SHP77 (cell line): ENCODE measurements around the gene COG7.
"Not testable (repeated sequence)": the region's sequence is repeated elsewhere in the genome, so short reads cannot be mapped to it uniquely, and the experiment has no call there.

ENCODE experiments used
- DNase-seq, 2 experiments: peaks; one replicate each; lab custom pipeline; 2025; lab: John Stamatoyannopoulos, UW

The COG7 gene

GRCh38 chr16:23385441-23385840, 67.5 kb downstream of the COG7 start:
- no peak for DNase-seq

- no peak for DNase-seq
Measured at GRCh38 chr16:23384878-23385277, 68.1 kb downstream of the COG7 start.

- DNase-seq: no peak
Measured at GRCh38 chr16:23383881-23384280, 69.1 kb downstream of the COG7 start.

- DNase-seq: no peak
Measured at GRCh38 chr16:23382279-23382678, 70.7 kb downstream of the COG7 start.

- not testable (repeated sequence) for DNase-seq
Measured at GRCh38 chr16:23381702-23382101, 71.3 kb downstream of the COG7 start.

GRCh38 chr16:23380501-23380951, 72.5 kb downstream of the COG7 start:
- no peak for DNase-seq

- no peak for DNase-seq
Measured at GRCh38 chr16:23379707-23380106, 73.3 kb downstream of the COG7 start.

GRCh38 chr16:23378921-23379320, 74.1 kb downstream of the COG7 start:
- no peak for DNase-seq

- no peak for DNase-seq
Measured at GRCh38 chr16:23378256-23378655, 74.7 kb downstream of the COG7 start.

GRCh38 chr16:23377071-23377931, 75.7 kb downstream of the COG7 start:
- no peak for DNase-seq

GRCh38 chr16:23375643-23376042, 77.3 kb downstream of the COG7 start:
- DNase-seq: no peak

- DNase-seq: no peak
Measured at GRCh38 chr16:23374721-23375510, 78.1 kb downstream of the COG7 start.

- DNase-seq: no peak
Measured at GRCh38 chr16:23373436-23374219, 79.4 kb downstream of the COG7 start.

GRCh38 chr16:23371368-23371767, 81.6 kb downstream of the COG7 start:
- no peak for DNase-seq

- DNase-seq: no peak
Measured at GRCh38 chr16:23369416-23369815, 83.6 kb downstream of the COG7 start.

GRCh38 chr16:23368469-23368868, 84.5 kb downstream of the COG7 start:
- no peak for DNase-seq

GRCh38 chr16:23367988-23368387, 85.0 kb downstream of the COG7 start:
- DNase-seq: no peak

- no peak for DNase-seq
Measured at GRCh38 chr16:23367564-23367963, 85.4 kb downstream of the COG7 start.

GRCh38 chr16:23366341-23366740, 86.6 kb downstream of the COG7 start:
- DNase-seq: not testable (repeated sequence)

- DNase-seq: no peak
Measured at GRCh38 chr16:23365602-23366240, 87.3 kb downstream of the COG7 start.

- peak; percentile 64 to 67 for DNase-seq
Measured at GRCh38 chr16:23362460-23363317, 90.3 kb downstream of the COG7 start.
